PFSK-1 (cell line): ENCODE measurements around the gene ANKIB1.

Experiments
- FOXP2 ChIP-seq: optimal IDR thresholded peaks from 2 replicates; pipeline ENCODE3; 2011; ENCODE audit warnings: borderline replicate concordance, control low read depth, inconsistent platforms; ENCODE audit not compliant: insufficient read depth; ENCODE audit errors: extremely low read length, extremely low read depth
- POLR2AphosphoS5 ChIP-seq: IDR thresholded peaks from 2 replicates; pipeline ENCODE4 v1.6.1; 2012; ENCODE audit warnings: low read depth, mild to moderate bottlenecking, control low read depth, low read length, moderate library complexity
- REST ChIP-seq, 2 experiments: IDR thresholded peaks; 2 replicates each; pipeline versions ENCODE4 v1.6.1 to v1.8.0; 2011 to 2012; ENCODE audit warnings: low read depth in 2 of 2, low read length in 2 of 2, control low read depth in 1 of 2, inconsistent platforms in 1 of 2, mild to moderate bottlenecking in 1 of 2, moderate library complexity in 1 of 2; ENCODE audit not compliant: insufficient read depth in 1 of 2
- SIN3A ChIP-seq: IDR thresholded peaks from 2 replicates; pipeline ENCODE4 v1.6.1; 2012; ENCODE audit warnings: mild to moderate bottlenecking, low read length, moderate library complexity, borderline replicate concordance; ENCODE audit not compliant: insufficient read depth
- TAF1 ChIP-seq: IDR thresholded peaks from 2 replicates; pipeline ENCODE4 v1.6.1; 2012; ENCODE audit warnings: low read length, control low read depth, borderline replicate concordance; ENCODE audit not compliant: insufficient read depth

The ANKIB1 gene

GRCh38 chr7:92221766-92222165 is 24.0 kb upstream of the ANKIB1 start:
- TF ChIP-seq POLR2AphosphoS5 = no peak
- no peak for TF ChIP-seq REST (IDR thresholded peaks at IDR 0.05; ENCODE audit: insufficient read depth in 1 of 2, low read depth in 2 of 2, low read length in 2 of 2)
- no peak for TF ChIP-seq FOXP2
- no peak for TF ChIP-seq SIN3A
- TF ChIP-seq TAF1 = no peak

GRCh38 chr7:92226981-92227380 is 18.8 kb upstream of the ANKIB1 start:
- TF ChIP-seq FOXP2 = no peak
- no peak for TF ChIP-seq POLR2AphosphoS5
- no peak for TF ChIP-seq SIN3A
- TF ChIP-seq TAF1 = no peak
- TF ChIP-seq REST (IDR thresholded peaks at IDR 0.05; ENCODE audit: insufficient read depth in 1 of 2, low read depth in 2 of 2, low read length in 2 of 2) = no peak

- TF ChIP-seq REST (IDR thresholded peaks at IDR 0.05; ENCODE audit: insufficient read depth in 1 of 2, low read depth in 2 of 2, low read length in 2 of 2) (no peak), TAF1 (no peak), SIN3A (no peak), FOXP2 (no peak), POLR2AphosphoS5 (no peak)
Measured at GRCh38 chr7:92228100-92228499, 17.7 kb upstream of the ANKIB1 start.

- TF ChIP-seq POLR2AphosphoS5 = no peak
- TF ChIP-seq SIN3A = no peak
- TF ChIP-seq REST (IDR thresholded peaks at IDR 0.05; ENCODE audit: insufficient read depth in 1 of 2, low read depth in 2 of 2, low read length in 2 of 2) = no peak
Measured at GRCh38 chr7:92228742-92229141, 17.0 kb upstream of the ANKIB1 start.

- TF ChIP-seq POLR2AphosphoS5 (no peak), FOXP2 (no peak), SIN3A (no peak), REST (IDR thresholded peaks at IDR 0.05; ENCODE audit: insufficient read depth in 1 of 2, low read depth in 2 of 2, low read length in 2 of 2) (no peak), TAF1 (no peak)
Measured at GRCh38 chr7:92230547-92230946, 15.2 kb upstream of the ANKIB1 start.
